Suprapubic skin (tissue), 3 donors: ENCODE data around the gene G6PC1.

Source experiments
- EP300 ChIP-seq: sonication (generic); formaldehyde crosslinking; IDR thresholded peaks from one replicate; pipeline ENCODE4 v1.6.1; 2017; ENCODE audit warnings: antibody characterized with exemption
- POLR2A ChIP-seq, 2 donors: fragments of 450-650 bp; IDR thresholded peaks; one replicate each; pipeline ENCODE4 v1.6.1; 2017; ENCODE audit warnings: antibody characterized with exemption in 2 of 2, mild to moderate bottlenecking in 2 of 2, moderate library complexity in 2 of 2
- TF ChIP-seq, protein P1 (sequence below), 2 donors: fragments of 200-600 bp in 1 of 2; fragments of 450-650 bp in 1 of 2; sonication (generic) in 1 of 2; IDR thresholded peaks; one replicate each; pipeline ENCODE4 v1.5.1; 2016 to 2019; ENCODE audit warnings: antibody characterized with exemption in 2 of 2, mild to moderate bottlenecking in 1 of 2, moderate library complexity in 1 of 2

DNA sequence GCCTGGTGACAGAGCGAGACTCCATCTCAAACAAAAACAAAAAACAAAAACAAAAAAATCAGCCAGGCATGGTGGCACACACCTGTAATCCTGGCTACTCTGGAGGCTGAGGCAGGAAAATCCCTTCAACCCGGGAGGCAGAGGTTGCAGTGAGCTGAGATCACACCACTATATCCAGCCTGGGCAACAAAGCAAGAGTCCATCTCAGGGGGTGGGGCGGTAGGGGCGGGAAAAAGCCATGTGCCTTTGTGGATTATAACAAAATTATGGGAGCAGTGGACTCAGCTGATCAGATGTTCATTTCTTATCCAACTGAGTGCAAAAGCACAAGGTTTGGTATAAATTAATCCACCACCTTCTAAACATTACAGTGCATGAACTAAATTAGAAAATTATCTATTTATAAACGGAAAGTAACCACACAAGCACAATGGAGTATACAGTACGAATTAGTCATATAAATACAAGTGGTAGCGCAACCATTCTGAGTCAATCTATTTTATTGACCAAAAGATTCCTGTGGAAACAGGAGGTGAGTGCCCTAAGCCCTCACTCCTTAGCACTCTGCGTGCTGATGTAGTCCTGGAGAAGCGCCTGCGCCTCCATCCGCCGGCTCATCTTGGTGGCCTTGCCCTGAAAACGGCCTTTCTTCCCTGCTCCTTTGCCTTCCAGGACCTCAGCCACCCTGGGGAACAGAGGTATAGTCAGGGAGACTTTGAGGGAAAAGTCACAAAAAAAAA, 49.6 kb downstream of the G6PC1 start:
- TF ChIP-seq POLR2A (IDR thresholded peaks at IDR 0.05) (no peak), EP300 (no peak)
- TF ChIP-seq, protein P1, sequence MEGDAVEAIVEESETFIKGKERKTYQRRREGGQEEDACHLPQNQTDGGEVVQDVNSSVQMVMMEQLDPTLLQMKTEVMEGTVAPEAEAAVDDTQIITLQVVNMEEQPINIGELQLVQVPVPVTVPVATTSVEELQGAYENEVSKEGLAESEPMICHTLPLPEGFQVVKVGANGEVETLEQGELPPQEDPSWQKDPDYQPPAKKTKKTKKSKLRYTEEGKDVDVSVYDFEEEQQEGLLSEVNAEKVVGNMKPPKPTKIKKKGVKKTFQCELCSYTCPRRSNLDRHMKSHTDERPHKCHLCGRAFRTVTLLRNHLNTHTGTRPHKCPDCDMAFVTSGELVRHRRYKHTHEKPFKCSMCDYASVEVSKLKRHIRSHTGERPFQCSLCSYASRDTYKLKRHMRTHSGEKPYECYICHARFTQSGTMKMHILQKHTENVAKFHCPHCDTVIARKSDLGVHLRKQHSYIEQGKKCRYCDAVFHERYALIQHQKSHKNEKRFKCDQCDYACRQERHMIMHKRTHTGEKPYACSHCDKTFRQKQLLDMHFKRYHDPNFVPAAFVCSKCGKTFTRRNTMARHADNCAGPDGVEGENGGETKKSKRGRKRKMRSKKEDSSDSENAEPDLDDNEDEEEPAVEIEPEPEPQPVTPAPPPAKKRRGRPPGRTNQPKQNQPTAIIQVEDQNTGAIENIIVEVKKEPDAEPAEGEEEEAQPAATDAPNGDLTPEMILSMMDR (IDR thresholded peaks at IDR 0.05), result no peak
